ENCODE results near the gene GADD45G.
A peak's percentile ranks its signal among the peaks of the same experiment; 100 is the strongest.

GADD45G gene

DNA sequence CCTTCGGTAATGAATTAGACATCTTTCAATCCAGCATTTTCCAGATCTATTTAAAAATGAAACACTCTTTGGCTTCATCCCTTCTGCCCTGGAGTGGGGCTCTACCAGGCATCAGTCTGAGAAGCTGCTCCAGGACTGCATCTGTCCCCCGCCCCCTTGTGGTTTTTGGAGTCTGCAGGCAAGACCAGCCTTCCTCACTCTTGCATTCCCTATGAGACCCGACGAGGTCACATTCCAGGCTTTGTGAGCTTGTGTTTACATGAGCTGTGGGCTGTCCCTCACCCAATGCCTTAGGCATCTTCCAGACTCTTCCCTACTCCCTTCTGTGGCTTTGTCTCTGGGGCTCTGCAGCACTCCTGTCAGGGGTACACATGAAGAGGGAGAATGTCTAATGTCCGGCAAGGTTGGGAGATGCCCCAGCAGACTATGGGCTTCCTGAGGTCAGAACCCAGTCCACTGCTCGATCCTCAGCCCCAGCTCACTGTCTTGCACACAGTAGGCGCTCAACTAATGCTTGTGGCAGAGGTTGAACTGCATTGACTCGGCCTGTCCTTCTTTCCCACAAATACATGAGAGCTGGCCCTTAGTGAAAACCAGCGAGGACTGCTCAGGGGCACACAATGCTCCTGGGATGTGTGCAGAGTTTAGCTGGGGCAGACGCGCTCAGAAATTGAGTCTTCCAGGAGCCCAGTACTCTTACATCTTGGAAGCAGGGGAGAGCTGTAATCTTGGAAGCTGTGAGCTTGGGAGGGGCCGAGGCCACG, 11.7 kb upstream of the GADD45G start:
- DNase-seq, result no peak

DNA sequence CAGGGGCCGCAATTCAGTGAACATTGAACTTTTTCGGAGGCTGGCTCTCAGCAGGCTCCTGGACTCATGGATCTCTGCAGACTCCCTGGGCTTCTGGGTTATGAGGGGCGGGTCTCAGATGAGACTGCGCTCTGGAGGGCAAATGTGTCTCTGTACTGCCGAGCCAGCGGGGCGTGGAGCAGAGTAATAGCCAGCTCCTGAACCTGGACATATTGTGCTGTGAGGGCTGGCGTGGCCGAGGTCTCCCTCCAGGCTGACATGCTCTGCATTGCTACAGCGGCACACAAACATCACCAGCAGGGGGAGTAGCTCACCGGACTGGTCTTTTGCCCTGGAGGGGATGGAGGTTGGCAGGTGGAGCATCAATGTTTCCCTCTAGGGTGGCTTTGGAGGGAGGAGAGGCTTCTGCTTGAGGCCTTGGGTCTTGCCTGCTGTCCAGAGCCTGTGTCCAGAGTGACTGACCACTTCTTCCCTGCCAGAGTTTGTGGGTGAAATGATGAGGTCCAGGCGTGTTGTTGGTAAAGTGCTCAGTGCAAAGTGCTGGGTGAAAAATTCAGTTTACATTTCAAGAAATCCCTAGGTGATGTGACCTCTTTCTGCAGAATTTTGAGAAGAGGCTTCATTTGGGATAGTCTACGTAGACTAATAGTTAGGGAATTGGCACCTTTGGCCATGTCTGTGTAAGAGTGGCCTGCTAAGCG, 10.9 kb upstream of the GADD45G start:
- peak; percentile 47 to 59 for DNase-seq

DNA sequence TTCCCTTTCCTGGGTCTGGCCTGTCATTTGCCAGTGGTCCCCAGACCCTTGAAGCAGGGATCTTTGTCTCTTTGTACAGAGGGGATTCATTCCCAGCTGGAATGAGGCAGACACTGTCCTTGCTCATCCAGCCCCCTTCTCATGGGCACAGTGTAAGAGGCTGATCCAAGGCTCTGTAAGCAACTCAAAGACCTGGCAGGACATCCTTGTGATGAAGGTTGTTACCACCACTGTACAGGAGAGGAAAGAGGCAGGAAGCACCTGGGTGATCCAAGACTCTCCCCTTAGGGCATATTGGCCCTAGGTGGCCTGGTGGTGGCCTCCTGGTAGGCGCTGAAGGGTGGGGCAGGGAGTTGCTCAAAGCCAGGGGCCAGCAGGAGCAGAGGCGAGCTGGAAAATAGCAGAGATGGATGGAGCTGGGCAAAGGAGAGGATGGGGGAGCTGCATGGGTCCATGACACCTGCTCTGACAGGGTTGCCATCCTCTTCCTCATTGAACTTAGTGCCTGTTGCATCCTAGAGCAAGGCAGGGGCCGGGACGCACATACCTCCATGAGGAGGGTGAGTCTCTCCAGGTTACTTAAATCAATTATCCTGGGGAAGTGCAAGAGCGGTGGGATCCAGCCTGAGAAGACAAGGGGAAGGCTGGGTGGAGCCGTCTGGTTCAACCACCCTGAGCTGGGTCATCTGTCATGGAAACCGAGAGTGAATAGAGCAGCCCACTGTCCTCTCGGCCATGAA, 9.8 kb upstream of the GADD45G start:
- no peak for DNase-seq

DNA sequence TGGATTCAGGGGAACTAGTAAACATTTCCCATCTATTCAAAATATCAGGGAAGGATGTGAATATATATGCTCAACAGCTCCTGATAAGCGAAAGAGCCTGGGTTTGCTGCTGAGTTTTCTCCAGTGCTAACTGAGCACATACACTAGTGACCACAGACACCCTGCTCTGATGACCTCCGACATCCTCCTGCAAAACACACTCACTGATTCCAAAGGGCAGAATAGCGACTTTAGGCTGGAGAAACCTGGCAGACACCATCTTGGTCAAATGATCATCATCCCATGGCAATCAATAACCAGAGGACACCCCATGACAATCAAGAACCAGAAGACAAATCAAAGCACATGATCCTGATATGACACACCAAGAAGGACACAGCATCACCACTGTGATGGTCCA, 9.2 kb upstream of the GADD45G start:
- no peak for DNase-seq

DNA sequence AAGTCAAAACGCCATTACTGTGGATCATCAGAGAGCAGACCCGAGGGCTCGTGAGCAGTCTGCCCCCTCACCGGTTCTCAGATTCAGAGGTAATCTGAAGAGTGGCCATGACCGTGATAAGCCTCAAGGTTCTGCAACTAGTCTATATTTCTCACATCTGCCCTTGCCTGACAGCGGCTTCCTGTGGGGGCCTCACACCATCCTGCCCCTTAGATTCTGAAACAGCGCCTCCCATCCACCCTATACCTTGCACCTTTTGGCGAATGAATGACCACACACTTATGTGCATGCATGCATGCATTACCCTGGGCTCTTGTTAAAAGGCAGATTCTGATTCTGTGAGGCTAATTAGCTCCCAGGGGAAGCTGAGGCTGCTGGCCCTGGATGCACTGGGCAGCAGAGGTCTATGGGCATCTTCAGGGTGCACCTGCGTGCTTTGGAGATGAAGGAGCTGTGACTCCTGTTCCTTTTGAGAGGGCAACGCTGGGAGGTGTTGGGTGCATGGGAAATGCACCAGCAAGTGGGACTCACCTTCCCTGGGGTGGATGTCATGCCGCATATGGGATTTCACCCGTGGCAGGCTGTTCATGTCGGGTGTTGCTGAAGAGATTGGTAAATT, 7.8 kb upstream of the GADD45G start:
- DNase-seq, result no peak

DNA sequence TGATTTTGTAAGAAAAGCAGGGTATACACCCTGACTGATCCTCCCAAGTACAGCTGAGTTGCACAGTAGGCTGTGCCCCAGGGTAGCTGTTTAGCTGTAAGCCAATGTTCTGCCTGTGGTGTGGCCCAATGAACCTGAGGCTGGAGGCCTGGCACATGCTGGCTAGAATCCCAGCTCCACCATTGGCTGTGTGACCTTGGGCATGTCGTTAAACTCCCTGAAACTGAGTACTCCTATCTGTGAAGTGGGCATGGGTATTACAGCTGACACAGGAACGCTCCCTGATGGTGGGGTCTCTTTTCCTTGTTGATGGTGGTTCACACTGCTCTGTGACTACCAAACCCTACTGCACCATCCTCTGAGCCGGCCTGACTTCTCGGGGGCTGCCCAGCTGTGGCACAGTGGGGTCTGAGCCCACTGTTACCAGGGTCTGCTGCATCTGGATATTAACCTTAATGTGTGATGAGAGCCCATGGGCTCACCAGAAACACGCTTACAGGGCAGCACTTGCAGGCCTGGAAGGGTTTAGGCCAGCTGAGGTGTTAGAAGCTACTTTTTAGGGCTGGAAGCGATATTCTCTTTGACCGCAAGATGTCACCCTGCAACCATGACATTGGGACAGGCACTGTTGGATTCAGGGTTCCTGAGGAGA, 7.0 kb upstream of the GADD45G start:
- DNase-seq, result peak; percentile 33 to 41

DNA sequence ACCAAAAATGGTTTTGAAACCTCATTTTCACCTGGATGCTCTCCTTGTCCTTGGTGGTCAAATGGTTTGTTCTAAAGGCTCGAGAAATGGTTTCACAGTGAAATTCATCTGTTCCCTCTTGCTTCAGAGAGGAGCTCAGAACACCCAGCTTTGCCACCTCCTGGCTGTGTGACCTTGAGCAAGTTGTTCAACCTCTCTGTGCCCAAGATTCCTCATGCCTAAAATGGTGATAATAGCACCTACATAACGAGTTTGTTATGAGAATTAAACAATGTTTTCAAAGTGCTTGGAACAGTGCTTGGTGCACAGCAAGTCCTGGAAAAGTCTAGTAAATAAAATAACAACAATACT, 6.5 kb upstream of the GADD45G start:
- DNase-seq, result no peak

DNA sequence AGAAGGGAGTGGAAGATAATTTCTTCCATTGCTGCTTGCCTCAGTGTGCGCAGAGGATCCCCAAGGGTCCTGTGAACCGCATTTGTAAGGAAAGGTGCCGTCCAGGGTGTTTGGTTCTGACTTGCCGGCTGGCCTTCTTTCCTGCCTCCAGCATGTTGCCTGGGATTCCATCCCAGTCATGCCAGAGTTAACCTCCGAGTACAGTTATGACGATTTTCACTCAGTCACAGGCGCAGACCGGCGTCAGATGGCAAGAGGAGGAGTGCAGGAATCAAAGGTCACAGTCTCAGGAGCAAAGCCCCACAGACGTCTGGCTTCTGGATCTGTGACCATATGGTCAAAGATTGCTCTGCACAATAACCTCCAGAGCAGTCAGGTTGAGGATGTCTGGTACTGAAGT, 5.9 kb upstream of the GADD45G start:
- DNase-seq, result no peak

DNA sequence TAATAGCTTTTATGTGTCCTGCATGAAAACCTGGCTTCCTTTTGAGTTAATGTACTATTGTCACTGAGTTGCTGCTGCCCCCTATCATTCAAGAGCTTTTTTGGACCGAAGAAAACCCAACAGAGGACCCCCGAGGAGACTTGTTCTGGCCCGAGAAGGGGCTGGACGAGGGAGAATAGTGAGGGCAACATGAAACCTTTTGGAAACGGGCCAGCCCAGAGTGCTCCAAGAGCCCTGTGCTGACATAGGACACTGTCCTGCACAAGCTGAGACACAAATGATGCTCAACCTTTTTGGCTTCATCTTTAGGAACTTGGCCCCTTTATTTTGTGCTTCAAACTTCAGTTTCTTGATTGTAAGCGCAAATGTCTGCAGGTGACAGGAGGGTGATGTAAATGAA, 4.0 kb upstream of the GADD45G start:
- DNase-seq, result no peak

DNA sequence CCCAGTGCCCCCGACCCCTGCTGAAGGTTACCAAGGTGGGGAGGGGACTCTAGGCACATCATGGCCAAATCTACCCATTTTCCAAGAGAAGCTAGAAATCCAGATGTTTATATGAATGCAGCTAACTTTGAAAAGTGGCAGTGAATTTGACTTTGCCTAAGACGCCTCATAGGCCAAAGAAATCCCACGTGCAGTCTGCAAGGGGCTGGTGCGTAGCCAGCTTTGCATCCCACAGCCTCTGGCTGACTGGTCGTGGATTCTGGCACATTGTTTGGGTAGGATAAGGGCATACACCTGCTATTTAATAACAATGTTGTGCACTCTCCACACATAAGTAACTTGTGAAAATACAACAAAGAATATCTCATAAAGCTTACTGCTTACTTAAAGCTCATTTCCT, 3.5 kb upstream of the GADD45G start:
- DNase-seq, result no peak

DNA sequence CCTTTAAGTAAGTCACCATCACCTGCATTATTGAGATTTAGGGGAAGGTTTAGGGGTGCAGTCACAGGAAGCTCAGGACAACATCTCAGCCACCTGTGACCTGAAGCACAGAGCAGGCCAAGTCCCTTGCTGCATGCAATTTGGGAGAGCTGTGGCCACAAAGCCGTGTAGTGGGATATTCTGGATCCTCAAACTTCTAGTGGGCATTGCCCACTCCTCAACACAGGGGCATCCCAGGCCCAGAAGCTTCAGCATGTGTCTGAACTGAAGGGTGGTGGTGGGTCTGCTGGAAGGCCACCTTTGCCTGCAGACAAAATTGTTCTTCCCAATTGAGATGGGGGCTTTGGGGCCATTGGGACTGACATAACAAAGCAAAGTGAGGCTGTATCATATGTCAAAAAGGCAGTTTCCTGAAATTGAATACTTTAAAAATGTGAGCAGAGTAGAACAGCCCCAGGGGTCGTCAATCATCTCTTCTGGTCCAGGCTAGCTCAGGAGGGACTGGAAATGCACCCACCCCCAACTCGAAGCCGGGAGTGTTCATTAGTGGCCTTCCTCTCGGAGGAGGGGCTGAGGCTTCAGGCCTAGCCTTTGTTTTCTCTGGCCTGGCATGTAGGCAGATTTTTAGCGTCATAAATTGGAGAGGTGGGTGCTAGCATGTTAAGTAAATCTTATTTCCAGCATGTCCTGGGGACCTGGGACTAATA, 2.8 kb upstream of the GADD45G start:
- no peak for DNase-seq

DNA sequence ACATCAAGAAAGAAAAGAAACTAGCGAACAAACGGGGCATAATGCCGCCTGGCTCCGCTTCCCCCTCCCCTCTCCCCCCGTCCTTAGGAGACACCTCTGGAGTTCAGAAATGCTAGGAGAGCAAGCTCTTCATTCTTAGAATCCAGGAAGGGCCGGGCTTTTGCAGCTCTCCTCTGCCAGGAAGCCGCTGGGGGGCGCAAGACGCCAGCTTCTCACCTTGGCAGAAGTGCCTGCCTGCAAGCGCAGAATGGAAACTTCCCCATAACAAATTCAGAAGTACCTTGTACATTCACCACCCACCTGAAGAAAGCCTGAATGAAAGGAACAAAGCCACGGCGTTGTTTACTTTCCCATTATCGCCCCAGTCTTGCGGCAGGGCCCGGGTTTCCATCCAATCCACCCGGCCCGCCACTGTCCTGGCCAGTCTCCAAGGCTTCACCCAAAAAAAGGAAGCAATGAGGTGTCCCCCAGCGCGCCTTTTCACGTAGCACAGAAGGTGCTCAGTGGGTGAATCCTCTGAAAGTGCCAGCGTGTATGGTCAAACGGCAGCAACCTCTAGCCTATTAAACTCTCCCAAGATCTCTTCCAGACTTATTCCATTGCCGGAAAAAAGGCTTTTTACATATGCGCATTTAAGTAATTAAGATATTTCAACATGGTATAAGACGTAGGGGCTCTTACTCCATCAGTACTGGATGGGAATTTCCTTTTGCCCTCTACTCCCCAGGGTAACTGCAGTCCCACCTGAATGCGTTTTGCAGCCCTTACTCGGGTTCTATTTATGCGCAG, 1.6 kb upstream of the GADD45G start:
- peak; percentile 85 to 90 for DNase-seq

DNA sequence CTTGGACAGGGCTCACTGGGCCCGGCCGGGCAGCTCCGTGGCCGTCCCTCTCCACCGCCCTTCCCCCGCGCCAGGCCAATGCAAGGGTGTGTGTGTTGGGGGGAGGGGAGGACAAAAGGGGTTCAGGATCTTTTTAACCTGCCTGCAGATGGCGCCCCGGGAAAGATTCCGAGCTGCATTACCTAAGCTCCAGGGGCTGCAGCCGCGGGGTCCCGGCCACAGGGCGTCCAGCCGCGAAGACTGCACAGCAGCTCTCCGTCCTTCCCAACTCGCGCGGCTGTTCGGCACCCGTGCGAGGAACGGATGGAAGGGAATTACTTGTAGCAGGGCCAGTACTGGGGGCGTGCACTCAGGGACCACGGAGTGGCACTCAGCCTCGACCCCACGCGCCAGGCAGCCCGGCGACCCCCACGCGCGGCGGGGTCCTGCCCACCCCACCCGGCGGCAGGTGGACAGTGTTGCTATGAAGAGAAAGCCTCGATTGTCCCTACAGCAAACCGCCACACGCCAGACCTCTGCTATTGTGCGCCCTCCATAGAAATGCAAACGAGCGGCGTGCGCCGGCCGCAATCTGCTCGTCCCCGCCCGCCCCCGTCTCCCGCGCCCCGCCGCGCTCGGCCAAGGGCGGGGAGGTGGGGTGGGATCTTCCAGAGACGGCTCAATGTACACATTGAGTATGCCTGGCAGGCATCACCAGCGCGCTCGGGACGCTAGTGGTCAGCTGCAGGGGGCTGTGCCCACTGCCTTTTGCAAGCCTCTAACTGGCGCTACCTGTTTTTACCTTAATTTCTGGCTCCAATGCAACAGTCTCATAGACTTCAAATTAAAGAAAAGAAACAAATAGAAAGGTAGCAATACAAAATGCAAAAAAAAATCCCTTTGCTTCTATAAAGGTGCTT, 796 bp upstream of the GADD45G start:
- peak; percentile 19 to 24 for DNase-seq

DNA sequence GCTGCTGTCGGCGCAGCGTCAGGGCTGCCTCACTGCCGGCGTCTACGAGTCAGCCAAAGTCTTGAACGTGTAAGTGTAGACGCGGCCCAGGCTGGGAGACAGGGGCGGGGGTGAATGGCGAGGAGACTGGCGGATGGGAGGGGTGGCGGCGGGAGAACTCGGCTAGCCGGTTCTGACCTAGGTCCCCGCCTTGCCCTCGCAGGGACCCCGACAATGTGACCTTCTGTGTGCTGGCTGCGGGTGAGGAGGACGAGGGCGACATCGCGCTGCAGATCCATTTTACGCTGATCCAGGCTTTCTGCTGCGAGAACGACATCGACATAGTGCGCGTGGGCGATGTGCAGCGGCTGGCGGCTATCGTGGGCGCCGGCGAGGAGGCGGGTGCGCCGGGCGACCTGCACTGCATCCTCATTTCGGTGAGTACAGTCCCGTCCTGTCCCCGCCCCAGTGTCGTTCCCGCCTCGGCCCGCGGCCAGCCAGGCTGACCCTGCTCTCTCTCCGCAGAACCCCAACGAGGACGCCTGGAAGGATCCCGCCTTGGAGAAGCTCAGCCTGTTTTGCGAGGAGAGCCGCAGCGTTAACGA, 745 bp downstream of the GADD45G start:
- DNase-seq, result peak; percentile 60 to 68

DNA sequence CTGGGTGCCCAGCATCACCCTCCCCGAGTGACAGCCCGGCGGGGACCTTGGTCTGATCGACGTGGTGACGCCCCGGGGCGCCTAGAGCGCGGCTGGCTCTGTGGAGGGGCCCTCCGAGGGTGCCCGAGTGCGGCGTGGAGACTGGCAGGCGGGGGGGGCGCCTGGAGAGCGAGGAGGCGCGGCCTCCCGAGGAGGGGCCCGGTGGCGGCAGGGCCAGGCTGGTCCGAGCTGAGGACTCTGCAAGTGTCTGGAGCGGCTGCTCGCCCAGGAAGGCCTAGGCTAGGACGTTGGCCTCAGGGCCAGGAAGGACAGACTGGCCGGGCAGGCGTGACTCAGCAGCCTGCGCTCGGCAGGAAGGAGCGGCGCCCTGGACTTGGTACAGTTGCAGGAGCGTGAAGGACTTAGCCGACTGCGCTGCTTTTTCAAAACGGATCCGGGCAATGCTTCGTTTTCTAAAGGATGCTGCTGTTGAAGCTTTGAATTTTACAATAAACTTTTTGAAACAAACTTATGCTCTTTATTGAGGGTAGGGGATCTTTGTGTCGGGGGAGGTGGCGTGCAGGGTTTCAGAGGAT, 1.3 kb downstream of the GADD45G start:
- peak; percentile 16 to 35 for DNase-seq

DNA sequence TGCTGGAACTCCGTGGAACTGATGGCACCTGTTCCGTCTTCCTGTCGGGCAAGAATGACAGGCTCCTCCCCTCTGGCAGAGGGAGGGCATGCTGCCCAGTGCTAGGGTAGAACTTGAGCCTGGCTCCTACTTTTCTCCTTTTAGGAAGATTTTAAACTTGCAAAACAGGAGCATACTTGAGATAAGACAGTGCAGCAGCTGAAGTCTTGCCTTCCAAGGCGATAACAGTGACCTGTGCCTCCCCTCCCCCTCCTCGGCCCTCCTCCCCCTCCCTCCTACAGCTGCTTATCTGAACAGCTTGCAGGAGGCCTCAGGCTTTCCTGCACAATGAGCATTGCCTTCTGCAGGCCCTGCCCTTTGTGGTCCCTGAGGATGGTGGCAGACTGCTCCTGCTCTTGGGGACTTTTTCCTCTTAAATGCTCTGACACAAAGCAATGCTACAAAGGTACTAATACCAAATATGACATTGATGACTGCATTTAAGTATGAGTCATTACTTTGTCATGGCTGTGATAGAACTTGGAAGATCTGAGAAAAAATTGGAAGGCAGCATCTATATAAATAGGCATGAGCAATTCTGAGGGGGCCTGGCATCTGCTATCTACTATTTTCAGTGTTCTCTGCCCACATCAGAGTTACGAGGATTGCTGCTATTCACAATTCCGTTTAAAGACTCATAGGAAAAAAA, 2.0 kb downstream of the GADD45G start:
- peak; percentile 23 to 24 for DNase-seq

DNA sequence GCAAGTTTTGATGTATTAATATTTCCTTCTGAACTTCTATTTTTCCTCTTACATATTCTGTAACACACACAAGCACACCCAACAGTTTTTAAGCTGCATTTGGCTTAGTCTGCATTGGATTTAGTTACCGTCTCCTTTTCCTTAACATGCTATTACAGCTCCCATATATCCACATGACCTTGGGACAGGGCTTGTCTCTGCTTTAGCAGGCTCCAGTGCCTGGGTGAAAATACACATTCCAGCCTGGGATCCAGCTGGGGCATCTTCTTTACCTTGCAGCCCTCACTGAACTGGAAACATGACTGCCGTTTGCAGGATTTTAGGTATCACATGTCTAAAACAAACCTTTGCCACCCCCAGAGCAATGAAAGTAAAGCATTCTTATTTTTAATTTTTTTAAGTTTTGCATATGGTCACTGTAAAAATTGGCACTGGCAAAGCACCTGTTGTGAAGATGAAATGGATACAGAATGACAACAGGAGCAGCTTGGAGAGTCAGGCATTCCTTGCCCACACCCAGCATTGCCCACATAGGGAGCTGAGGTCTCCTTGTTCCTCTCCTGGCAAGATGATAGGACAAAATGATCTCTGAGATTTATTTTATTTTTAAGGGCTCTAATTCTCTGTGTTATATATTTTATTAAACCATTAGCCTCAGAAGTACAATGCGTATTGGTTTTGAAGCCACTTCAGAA, 4.0 kb downstream of the GADD45G start:
- no peak for DNase-seq

DNA sequence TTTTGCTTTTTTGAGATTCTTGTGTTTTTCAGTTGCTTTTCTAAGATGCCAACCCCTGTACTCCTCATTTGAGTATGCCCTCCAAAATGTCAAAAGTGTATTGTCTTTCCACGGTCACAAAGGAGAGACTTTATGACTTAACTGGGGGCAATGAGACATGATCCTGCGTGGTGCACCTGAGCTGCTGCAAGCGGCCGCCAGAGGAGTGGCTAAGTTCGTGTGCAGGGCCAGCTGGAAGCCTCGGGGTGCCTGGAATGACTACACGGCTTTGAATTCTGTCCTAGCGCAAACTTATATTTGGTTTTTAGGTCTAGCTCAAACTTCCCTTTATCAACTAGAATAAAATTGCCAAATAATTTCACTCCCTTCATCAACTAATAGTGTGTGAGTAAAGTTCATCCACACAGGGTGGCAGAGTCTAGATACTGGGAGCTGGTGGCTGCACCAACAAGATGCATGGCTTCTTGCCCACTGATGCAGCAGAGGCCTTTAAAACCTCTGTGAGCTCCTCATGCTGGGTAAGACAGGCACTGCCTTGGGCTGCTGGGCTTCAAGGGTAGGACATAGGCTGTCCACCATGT, 4.7 kb downstream of the GADD45G start:
- no peak for DNase-seq

All from stimulated activated CD4-positive, alpha-beta T cell treated with anti-CD3 and anti-CD28 coated beads, Interleukin-4, amount 100 ng/mL, for 4 hours (primary cell).